Nephron progenitor cell (in vitro differentiated cells): Measurements from ENCODE around the gene PPM1A.

ENCODE experiments used
- DNase-seq: peaks from one replicate; pipeline ENCODE4 v3.0.0; 2021
- H3K27ac Mint-ChIP-seq: 2 replicates; pipeline ENCODE4 v1.8.0; 2021; ENCODE audit warnings: mild to moderate bottlenecking, moderate library complexity, mixed read lengths
- H3K27me3 Mint-ChIP-seq: 2 replicates; pipeline ENCODE4 v1.8.0; 2021; ENCODE audit warnings: mild to moderate bottlenecking, low read depth, mixed read lengths; ENCODE audit not compliant: poor library complexity
- H3K36me3 Mint-ChIP-seq: 2 replicates; pipeline ENCODE4 v1.8.0; 2021; ENCODE audit warnings: low read depth, mixed read lengths
- H3K4me1 Mint-ChIP-seq: 2 replicates; pipeline ENCODE4 v1.8.0; 2021; ENCODE audit warnings: mixed read lengths
- H3K4me3 Mint-ChIP-seq: 2 replicates; pipeline ENCODE4 v1.8.0; 2021; ENCODE audit warnings: mild to moderate bottlenecking, moderate library complexity, mixed read lengths
- H3K9me3 Mint-ChIP-seq: 2 replicates; pipeline ENCODE4 v1.8.0; 2021; ENCODE audit warnings: mild to moderate bottlenecking, moderate library complexity, mixed read lengths
- TF ChIP-seq, protein P1 (sequence below): fragments of 200-600 bp; sonication (generic); IDR thresholded peaks from 2 replicates; pipeline ENCODE4 v1.5.0; 2021; ENCODE audit warnings: antibody characterized with exemption

The PPM1A gene

GRCh38 chr14:60288279-60288678 is 39.3 kb downstream of the PPM1A start:
- no peaks in the 10 kb centered on the region for H3K9me3 Mint-ChIP-seq
- TF ChIP-seq, protein P1, sequence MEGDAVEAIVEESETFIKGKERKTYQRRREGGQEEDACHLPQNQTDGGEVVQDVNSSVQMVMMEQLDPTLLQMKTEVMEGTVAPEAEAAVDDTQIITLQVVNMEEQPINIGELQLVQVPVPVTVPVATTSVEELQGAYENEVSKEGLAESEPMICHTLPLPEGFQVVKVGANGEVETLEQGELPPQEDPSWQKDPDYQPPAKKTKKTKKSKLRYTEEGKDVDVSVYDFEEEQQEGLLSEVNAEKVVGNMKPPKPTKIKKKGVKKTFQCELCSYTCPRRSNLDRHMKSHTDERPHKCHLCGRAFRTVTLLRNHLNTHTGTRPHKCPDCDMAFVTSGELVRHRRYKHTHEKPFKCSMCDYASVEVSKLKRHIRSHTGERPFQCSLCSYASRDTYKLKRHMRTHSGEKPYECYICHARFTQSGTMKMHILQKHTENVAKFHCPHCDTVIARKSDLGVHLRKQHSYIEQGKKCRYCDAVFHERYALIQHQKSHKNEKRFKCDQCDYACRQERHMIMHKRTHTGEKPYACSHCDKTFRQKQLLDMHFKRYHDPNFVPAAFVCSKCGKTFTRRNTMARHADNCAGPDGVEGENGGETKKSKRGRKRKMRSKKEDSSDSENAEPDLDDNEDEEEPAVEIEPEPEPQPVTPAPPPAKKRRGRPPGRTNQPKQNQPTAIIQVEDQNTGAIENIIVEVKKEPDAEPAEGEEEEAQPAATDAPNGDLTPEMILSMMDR = no peak
- H3K4me1 Mint-ChIP-seq = no peaks in the 10 kb centered on the region
- H3K27ac Mint-ChIP-seq = no peak overlapping the region
- no peak for DNase-seq
- no peaks in the 10 kb centered on the region for H3K27me3 Mint-ChIP-seq
- no peak overlapping the region for H3K4me3 Mint-ChIP-seq
- H3K36me3 Mint-ChIP-seq = peaks cover 36% of the 10 kb centered on the region

- peaks cover 24% of the 10 kb centered on the region for H3K36me3 Mint-ChIP-seq
- H3K4me1 Mint-ChIP-seq = no peaks in the 10 kb centered on the region
- H3K9me3 Mint-ChIP-seq = no peaks in the 10 kb centered on the region
- H3K27me3 Mint-ChIP-seq = no peaks in the 10 kb centered on the region
- TF ChIP-seq, protein P1 = no peak
- no peak for DNase-seq
- H3K4me3 Mint-ChIP-seq = no peak overlapping the region
- no peak overlapping the region for H3K27ac Mint-ChIP-seq
Measured at GRCh38 chr14:60294411-60295069, 45.5 kb downstream of the PPM1A start.

DNA sequence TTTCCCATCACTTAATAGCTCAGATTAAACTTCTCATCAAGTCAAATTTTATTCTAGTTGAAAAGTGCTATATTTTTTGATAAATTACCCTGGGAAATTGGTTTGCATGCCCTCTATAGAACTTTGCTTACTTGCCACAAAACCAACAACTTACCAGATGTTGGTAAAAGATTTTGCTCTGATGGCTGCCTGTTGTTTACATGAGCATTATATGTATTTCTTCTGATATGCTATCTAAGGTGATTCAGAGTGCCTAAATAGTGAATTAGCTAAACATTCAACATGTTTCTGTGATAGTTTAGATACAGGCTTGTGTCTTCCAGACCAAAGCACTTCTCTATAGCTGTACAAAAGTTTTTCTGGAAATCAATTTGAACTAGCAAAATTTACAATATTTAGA is 51.0 kb downstream of the PPM1A start:
- TF ChIP-seq, protein P1 = no peak
- Mint-ChIP-seq H3K4me3 (no peak overlapping the region), H3K9me3 (no peaks in the 10 kb centered on the region), H3K36me3 (peaks cover 8% of the 10 kb centered on the region), H3K27me3 (no peaks in the 10 kb centered on the region), H3K4me1 (peaks cover 13% of the 10 kb centered on the region), H3K27ac (no peak overlapping the region)
- no peak for DNase-seq

DNA sequence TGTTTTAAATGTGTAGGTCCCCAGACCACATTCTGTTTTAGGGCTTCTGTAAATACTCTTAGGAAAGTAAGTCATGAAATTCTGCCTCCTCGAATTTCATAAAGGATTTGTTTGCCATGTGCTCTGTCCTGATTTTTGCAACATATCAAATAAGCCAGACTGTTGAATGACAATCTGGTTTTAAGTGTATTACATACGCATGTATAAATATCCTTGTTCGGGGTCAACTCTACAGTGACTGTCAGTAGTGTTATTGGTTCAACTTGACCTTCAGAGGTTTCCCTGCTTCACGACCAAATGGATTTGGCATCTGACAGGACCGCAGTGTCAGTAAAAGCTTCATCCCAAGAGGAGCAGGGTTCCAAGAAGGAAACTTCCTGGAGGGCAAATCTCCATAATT is 52.7 kb downstream of the PPM1A start:
- Mint-ChIP-seq H3K4me3 (no peak overlapping the region), H3K9me3 (no peaks in the 10 kb centered on the region), H3K27ac (no peak overlapping the region), H3K4me1 (peaks cover 13% of the 10 kb centered on the region), H3K36me3 (peaks cover 5% of the 10 kb centered on the region), H3K27me3 (no peaks in the 10 kb centered on the region)
- TF ChIP-seq, protein P1 = no peak
- DNase-seq = no peak

DNA sequence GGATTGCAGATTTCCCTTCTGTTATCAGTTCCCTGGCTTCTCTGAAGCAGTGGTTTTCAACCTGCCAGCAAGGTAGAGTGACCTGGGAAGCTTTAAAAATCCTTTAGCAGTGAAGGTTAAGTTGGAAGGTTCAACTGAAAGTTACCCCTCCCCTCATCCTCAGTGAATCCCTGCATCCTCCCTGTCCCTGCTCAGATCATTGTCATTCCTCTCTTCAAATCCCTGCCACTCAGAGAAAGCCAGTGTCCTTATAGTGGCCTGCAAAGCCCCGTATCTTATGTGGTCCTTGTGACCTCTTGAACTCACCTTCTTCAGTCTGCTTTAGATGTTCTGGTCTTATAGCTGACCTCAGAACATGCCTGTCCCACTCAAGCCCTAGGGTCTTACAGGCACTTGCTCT is 53.6 kb downstream of the PPM1A start:
- TF ChIP-seq, protein P1 = no peak
- Mint-ChIP-seq H3K4me1 (peaks cover 13% of the 10 kb centered on the region), H3K27ac (peak overlapping the region; percentile 77), H3K27me3 (no peaks in the 10 kb centered on the region), H3K36me3 (no peaks in the 10 kb centered on the region), H3K4me3 (no peak overlapping the region), H3K9me3 (no peaks in the 10 kb centered on the region)
- DNase-seq = no peak

- DNase-seq = no peak
- TF ChIP-seq, protein P1 = no peak
- H3K27me3 Mint-ChIP-seq = no peaks in the 10 kb centered on the region
- no peak overlapping the region for H3K4me3 Mint-ChIP-seq
- H3K27ac Mint-ChIP-seq = no peak overlapping the region
- H3K4me1 Mint-ChIP-seq = peaks cover 13% of the 10 kb centered on the region
- no peaks in the 10 kb centered on the region for H3K9me3 Mint-ChIP-seq
- no peaks in the 10 kb centered on the region for H3K36me3 Mint-ChIP-seq
Measured at GRCh38 chr14:60303745-60304144, 54.7 kb downstream of the PPM1A start.
